T-helper 9 cell (primary cell): ENCODE results near the gene RHBDD2.
"Not testable (repeated sequence)": the region's sequence is repeated elsewhere in the genome, so short reads cannot be mapped to it uniquely, and the experiment has no call there.

ENCODE experiments used
- DNase-seq: peaks from one replicate; pipeline ENCODE4 v3.0.0-alpha.2; 2020

Gene RHBDD2

DNA sequence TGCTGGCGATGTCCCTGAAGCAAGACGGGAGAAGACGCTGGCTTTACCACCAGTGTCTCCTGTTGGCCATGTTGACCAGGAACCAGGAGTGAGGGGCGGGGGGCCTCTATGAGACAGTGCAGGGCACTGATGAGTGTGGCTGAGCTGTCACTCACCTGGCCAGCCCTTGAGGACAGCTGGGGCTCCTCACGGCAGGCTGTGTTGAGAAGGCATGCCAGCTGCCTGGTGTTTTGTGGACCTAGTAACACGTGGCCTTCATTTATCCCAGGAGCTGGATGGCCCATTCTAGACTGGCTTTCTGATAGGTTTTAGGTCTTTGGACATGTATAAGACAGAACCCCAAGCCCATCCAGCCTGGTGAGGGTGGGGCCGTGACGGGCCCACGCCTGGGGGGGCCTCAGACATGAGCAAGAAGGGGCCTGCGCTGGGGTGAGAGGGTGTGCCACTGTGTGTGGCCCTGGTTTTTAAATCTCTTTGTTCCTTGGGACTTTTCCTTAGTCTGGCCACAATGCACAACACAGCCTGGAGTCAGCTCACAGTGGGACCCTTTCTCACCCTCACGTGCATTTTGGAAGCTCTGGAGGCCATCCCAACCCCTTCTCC is 10.5 kb downstream of the RHBDD2 start:
- DNase-seq = no peak

- DNase-seq = no peak
These were observed 11.0 kb downstream of the RHBDD2 start for GRCh38 chr7:75889826-75890225.

- not testable (repeated sequence) for DNase-seq
These were observed 12.4 kb downstream of the RHBDD2 start for GRCh38 chr7:75891237-75891636.

DNA sequence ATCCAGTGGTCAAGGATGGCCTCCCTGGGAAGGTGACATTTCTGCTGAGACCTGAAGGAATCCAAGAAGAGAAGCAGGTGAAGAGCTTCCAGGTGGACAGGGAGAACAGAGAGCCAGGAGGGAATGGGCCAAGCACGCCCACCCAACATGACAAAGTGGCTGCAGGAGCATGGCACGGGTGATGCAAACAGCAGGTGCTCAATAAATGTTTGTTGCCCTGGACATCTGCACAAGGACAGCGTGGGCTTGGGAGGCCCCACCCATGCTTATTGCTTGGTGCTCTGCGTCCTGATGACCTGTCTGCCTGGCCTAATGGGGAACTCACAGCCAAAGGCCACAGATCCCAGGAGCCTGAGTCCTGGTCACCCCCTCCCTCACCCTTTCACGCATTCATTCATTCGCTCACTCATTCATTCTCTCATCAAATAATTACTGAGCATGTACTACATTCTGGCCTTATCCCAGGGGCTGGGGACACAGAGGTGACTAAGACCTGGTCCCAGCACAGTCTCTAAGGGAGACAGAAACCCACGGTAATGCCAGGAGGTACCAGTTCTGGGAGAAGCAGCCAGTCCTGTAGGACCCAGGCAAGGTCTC is 13.1 kb downstream of the RHBDD2 start:
- no peak for DNase-seq

GRCh38 chr7:75892634-75893272 is 13.9 kb downstream of the RHBDD2 start:
- DNase-seq = no peak

GRCh38 chr7:75896803-75897327 is 18.0 kb downstream of the RHBDD2 start:
- no peak for DNase-seq

GRCh38 chr7:75900617-75901315 is 21.9 kb downstream of the RHBDD2 start:
- no peak for DNase-seq

- no peak for DNase-seq
These were observed 27.2 kb downstream of the RHBDD2 start for GRCh38 chr7:75905785-75906604.

DNA sequence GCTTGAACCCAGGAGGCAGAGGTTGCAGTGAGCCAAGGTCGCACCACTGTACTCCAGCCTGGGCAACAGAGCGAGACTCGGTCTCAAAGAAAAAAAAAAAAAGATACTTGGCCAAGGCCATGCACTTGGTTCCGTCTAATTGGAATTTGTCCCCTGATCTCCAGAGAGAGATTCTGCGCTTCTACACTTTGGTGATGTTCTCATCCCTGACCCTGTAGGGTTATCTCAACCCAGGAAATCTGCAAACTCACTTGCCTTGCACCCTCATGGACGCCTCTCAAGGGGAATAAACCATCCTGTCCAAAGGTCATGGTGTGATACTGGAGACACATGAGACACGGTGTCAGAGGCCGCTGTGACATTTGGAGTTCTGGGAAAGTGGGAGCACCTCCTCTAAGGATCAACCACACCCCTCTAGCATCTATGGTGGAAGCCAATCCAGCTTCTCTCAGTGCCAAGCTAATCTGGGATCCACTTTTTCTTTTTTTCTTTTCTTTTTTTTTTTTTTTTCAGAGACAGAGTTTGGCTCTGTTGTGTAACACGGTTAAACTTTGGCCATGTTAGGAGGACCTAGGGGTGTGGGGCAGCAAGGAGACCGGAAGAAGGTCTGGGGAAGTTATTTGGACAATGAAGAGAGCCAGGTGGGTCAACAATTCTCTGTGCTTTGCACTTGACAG is 28.3 kb downstream of the RHBDD2 start:
- DNase-seq = no peak

GRCh38 chr7:75907668-75908039 is 28.8 kb downstream of the RHBDD2 start:
- not testable (repeated sequence) for DNase-seq

DNA sequence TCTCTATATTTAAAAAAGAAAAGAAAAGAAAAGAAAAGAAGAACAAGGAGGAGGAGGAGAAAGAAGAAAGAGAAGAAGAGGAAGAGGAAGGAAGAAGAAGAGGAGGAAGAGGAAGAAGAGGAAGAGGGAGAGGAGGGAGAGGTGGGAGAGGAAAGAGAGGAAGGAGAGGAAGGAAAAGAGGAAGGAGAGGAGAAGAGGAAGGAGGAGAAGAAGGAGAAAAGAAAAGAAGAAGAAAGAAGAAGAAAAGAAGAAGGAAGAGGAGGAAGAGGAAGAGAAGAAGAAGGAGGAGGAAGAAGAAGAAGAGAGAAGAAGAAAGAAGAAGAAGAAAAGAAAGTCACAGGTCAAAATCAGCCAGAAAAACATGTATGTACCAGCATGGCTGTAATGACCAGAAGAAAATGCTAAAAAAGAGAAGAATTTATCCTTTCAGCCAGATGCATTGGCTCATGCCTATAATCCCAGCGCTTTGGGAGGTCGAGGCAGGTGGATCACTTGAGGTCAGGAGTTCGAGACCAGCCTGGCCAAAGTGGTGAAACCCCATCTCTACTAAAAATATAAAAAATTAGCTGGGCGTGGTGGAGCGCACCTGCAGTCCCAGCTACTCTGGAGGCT is 30.8 kb downstream of the RHBDD2 start:
- DNase-seq = no peak

GRCh38 chr7:75911186-75911585 is 32.4 kb downstream of the RHBDD2 start:
- DNase-seq = not testable (repeated sequence)

- no peak for DNase-seq
These were observed 34.6 kb downstream of the RHBDD2 start for GRCh38 chr7:75913437-75913836.

DNA sequence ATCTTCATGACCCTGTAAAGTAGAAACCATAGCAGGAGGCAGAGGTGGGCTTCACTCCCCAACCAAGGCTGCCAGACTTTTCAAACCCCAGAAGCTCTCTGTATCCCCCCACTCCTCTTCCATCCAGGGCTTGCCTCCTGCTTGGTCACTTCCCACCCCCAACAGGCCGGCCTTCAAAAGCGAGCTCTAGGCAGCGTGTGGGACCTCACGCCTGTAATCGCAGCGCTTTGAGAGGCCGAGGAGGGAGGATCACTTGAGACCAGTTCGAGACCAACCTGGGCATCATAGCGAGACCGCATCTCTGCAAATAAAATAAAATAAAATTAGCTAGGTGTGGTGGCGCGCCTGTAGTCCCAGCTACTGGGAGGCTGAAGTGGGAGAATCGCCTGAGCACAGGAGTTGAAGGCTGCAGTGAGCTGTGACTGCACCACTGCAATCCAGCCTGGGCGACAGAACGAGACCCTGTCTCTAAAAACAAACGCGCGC is 35.4 kb downstream of the RHBDD2 start:
- DNase-seq = no peak

GRCh38 chr7:75914655-75915415 is 36.0 kb downstream of the RHBDD2 start, which contains the start of gene POR:
TSS of gene POR (plus strand) at chr7:75915155. CDS start at chr7:75954002, 38,847 bp downstream.
- DNase-seq = peak; percentile 98

- DNase-seq = peak; percentile 10
These were observed 36.8 kb downstream of the RHBDD2 start for GRCh38 chr7:75915416-75916156.

GRCh38 chr7:75916259-75916658 is 37.4 kb downstream of the RHBDD2 start:
- no peak for DNase-seq

GRCh38 chr7:75916685-75917634 is 38.1 kb downstream of the RHBDD2 start:
- DNase-seq = no peak
